Measurements from ENCODE around the gene ISM1.

ISM1 gene

DNA sequence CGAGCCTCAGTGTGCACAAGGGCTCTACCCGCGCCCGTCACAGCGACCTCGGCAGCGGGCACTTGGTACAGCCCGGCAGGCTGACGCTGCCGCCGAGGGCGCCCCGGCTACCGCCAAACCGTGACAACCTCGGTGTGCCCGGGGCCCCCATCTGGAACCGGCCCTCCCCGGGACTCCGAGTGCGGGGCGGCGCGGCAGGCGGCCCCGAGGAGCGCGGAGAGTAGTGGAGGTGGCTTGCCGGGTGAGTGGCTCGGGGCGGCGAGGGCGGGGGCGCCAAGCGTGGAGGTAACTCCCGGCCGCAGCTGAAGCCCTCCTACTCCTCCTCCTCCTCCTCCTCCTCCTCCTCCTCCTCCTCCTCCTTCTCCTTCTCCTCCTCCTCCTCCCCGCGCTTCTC lies at the start of gene ISM1:
ISM1 (plus strand) TSS at position 371 of the 394 bp plus-strand sequence. CDS start 503 bp downstream, outside the sequence.
- peak; percentile 36 for DNase-seq

- DNase-seq = no peak
Measured at GRCh38 chr20:13173201-13173600, 47.9 kb upstream of the ISM1 start.

- DNase-seq = no peak
Measured at GRCh38 chr20:13174402-13174801, 46.7 kb upstream of the ISM1 start.

GRCh38 chr20:13180986-13181889 lies 39.8 kb upstream of the ISM1 start:
- DNase-seq = no peak

- DNase-seq = no peak
Measured at GRCh38 chr20:13183005-13183404, 38.1 kb upstream of the ISM1 start.

DNA sequence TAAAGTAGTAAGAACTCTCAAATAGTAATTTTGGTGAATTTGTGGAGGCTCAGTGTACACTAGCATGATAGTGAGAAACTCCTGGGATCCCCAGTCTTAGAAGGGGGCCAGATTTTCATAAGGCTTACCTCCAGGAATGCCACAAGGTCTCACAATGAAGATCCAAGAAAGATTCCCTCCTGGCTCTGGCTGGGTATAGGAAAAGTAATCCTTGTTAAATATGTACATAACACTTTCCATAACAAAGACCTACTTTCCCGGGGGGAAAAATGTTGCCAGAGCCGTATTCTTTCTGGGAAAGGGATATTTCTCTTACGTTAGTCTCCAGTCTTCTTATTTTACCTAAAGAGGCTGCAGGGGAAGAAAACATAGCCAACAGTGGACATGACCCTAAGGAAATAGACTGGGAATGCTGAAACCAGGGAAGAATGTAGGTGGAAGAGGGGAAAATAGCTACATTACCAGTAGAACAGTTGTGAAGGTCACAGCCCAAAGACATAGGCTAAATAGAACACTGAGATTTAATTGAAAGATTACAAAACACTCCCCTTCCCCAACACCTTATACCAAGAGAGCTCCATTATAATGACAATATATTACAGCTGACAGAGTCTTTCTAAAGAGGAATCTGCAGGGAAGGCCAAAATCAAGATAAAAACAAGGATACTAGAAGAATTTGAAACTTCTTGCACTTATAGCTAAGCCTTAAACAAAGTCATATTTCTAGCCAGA lies 34.9 kb upstream of the ISM1 start:
- DNase-seq = no peak

DNA sequence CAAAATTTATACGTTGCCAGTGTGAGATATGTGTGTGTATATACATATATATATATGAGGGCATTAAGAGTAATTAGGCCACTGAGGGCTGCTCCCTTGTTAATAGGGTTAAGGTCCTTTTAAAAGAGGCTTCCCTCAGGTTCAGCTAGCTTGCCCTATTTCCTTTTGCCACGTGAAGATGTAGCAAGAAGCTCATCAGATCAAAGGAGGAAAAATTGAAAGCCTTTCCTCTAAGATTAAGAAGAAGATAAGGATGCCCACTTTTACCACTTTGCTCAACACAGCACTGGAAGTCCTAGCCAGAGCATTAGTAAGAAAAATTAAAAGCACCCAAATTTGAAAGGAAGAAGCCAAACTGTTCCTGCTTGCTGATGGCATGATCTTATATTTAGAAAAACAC lies 33.2 kb upstream of the ISM1 start:
- no peak for DNase-seq

DNA sequence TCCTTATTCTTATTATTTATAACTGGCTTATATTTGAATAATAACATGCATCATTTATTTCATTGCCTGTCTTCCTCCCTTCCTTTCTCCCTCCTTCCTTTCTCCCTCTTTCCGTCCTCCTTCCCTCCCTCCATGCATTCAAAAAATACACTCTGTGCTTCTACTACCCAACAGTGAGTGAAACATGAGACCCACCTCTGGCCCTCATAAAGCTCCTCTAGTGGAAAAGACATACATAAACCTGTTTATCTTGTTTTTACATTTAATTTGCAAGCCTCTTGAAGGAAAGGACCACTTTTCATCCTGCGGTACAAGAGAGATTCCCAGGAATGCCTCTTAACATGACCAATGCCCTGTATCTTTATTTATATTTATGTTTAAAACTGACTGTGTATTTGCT lies 21.8 kb upstream of the ISM1 start:
- DNase-seq = no peak

DNA sequence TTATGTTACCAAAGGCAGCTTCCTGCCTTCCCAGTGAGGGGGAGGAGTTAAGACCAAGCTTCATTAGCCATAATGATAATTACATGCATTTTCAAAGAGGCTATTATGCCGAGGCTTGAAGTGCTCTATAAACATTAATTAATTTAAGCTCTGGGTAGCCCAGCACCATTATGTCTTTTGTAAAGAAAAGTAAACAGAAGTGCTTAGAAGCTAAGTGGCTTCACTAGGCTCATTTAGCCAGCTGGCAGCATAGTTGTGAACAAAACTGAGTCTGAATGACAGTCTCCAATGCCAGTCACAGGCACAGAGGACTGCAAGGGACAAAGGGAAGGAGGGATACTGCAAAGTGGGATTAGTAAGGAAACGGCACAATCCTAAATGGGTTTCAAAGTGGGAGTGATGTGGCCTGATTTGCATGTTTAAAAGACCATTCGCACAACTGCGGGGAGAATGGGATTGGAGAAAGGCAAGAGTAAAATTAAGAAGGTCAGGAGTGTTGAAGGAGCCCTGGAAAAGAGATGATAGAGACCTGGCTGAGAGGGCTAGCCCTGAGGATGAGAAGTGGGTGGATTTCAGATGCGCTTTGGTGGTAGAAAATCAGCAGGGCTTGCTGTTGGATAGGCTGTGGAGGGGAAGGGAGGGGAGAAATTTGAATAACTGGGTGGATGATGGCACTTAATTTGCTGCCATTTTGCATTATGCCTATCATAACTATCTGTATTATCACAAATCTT lies 20.1 kb upstream of the ISM1 start:
- no peak for DNase-seq

DNA sequence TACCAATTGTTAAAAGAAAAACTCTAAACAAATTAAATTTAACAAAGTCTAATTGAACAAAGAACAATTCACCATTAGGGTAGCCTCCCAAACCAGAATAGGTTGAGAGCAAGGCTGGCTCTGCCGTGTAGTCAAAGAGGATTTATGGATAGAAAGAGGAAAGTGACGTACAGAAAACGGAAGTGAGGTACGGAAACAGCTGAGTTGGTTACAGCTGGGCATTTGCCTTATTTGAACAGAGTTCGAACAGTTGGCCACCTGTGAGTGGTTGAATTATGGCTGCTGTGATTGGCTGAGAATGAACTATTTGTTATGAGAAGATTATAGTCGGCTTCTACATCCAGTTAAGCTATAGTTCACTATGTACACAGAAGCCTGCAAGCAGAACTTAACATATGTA lies 18.5 kb upstream of the ISM1 start:
- DNase-seq = no peak

DNA sequence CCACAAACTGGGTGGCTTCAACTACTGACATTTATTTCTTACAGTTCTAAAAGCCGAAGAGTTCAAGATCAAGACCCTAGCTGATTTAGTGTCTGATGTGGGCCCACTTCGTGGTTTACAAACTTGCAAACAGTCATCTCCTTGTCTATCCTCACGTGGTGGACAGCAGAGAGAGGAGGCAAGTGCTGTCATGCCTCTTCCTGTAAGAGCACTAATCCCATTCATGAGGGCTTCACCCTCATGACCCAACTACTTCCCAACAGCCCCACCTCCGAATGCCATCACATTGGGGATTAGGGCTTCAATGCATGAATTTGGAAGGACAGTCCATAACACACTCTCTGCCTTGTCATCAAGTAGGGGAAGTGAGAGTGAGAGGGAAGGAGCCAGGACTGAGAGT lies 15.6 kb upstream of the ISM1 start:
- no peak for DNase-seq

GRCh38 chr20:13205848-13206434 lies 15.1 kb upstream of the ISM1 start:
- DNase-seq = no peak

DNA sequence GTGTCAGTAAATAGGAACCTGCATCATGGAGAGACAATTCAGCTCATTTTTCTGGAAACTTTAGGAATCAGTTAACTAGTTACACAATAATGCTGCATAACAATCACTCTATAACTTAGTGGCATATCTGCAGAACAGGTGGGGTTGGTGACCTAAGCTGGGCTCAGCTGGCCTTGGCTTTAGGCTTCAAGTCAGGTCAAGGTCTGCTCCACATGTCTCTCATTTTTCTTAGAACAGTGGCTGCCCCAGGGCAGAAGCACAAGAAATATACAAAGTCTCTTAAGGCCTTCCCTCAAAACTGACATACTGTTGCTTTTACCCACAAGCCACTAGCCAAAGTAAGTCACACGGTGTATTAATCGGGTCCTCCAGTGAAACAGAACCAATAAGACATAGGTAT lies 14.1 kb upstream of the ISM1 start:
- DNase-seq = no peak

DNA sequence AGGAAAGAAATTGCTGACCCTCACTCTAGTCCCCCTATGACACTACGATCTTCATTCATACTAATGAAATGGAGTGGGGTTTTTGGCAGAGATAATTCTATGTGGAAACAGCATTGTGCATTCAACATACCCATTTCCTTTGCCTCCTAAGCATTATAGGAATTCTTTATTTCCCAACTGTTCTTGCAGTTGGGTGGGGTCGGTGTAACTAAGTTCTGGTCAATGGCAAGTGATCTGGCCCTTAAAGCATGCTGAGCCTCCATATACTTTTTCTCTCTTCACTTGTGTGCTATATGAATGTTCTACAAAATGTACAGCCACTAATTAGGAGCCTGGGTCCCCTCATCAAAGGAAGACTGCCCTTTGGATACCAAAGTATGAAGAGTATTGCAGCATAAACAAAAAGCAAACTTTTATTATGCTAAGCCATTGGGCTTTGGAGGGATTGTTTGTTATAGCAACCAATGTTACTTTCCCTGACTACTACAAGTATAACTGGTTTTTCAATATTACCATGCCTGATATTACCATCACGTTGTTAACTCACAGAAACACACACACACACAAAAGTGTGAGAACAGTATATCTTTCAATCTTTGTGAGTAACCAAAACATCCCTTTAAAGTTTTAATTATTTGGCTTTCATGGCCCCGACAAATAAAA lies 9.0 kb upstream of the ISM1 start:
- no peak for DNase-seq

DNA sequence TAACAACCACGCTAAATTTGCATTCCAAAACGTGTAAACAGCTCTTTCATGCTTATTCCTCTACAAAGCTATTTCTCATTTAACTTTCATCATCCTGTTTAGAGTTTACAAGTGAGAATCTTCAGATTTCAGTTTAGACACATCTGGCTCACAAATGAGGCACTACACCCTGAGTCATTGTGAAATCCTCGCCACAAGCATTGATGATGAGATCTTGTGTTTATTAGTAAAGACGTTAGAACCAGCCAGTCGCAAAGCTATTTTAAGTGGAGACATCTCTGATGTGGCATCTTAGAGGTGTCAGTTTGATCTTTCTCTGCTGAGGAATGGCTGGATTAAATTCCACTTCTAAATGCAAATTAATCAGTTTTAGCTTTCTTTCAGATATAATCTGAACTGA lies 8.3 kb upstream of the ISM1 start:
- DNase-seq = no peak

DNA sequence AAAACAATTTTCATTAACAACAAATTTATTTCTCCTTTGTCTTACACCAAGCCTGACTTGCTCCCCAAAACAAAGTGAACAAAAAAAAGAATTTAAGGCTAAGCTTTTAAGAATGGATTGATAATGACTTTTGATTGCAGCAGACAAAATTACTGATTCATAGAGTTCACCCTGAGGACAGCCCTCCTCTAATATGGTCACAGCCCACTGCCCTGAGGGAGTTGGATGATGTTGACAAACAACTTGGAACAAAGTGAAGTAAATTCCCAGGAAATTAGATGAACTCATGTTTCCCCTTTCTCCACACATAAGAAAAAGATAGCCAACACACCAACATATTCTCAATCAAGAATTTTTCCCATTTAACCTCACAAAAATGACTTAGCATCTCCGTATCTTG lies 7.7 kb upstream of the ISM1 start:
- no peak for DNase-seq

DNA sequence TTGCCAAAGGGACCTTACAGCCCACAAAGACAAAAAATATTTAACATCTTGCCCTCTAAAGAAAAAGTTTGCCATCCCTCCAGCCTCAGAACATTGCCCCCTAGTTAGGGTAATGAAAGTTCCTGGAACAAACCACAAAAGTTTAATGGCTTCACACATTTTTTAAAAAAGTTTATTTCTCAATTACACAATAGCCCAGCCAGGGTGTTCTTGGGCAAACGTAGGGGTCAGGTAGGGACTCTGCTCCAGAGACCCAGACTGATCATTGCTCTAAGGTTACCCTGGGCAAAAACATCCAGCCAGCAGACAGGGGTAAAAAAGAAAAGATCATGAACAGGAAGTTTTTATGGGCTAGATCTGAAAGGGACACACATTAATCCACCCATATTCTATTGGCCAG lies 4.5 kb upstream of the ISM1 start:
- DNase-seq = no peak

DNA sequence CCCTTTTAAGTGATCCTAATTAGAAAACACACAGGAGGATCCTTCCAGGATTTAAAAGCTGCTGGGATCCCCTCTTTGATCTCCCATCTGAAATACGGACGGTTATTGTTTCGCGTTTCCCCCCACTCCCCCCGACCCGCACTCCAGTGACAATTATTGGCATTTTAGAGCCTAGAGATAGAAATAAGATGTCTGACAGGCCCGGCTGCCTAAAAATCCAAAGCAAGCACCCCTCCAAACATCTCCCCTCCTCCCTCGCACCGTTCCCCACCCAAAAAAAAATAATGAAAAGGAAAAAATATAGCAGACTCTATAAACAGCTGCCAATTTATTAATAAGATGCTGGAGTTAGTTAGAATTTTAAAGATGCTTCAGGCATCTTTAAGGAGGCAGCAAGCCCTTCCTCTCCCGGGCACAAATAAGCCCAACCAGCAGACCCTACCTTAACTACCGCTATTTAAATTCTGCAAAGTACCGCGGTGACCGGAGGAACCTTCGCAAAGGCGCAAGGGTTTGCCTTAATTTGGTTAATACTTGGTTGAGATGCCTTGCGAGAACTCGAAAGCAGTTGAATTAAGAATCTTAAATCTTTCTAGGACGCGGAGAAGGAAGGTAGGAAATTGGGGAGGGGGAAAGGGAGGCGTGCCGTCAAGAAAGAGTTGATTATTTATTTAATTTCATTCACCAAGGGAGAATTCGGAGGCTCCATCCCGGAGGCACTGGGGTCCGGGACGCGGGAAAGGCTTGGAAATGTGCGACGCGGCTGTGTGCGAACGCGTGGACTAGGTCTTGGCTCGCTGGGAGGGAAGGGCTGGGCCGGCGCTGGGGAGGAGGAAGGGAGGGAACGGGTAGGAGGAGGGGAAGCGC lies 1.5 kb upstream of the ISM1 start:
- DNase-seq = no peak

DNA sequence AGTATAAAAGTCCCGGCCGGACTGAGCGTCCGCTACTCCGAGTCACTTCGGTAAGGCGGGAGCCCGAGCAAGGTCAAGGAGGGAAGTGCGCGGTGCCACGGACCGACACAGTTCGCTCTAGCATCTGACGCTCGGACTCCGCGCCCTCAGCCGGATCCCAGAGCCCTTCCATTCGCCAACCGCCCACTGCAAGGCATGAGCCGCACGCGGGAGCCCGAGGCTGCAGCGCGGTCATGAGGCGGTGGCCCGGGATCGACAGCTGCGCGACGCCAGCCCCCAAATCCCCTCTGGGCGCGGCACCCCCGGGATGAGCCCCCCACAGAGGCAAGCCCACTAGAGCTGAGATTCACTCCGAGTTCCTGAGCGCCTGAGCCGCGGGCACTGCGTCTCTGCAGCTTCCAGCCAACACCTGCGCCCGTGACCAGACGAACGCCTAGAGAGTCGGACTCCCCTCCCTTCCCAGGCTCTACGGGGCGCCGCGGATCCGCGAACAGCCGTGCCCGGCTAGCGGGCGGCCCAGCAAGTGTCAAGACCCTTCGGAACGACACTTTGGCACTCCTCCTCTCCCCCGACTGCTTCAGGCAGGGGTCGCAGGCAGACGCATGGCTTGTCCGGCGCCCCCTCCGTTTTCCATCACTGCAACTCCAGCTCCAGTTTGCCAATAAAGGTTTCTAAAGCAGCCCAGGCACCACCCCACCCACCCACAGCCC lies 725 bp upstream of the ISM1 start:
- peak; percentile 74 for DNase-seq

- DNase-seq = no peak
Measured at GRCh38 chr20:13221313-13221672, 219 bp downstream of the ISM1 start.

Measured in femur (tissue), 1 donor.